ENCODE results near the gene FCER1G.

GRCh38 chr1:161228032-161228431 lies 12.9 kb downstream of the FCER1G start:
- no peak for TF ChIP-seq POLR2A (IDR thresholded peaks at IDR 0.05)
- TF ChIP-seq CTCF (IDR thresholded peaks at IDR 0.05), result no peak
- TF ChIP-seq POLR2AphosphoS5 (IDR thresholded peaks at IDR 0.05), result no peak
